Raji (cell line): ENCODE results near the gene ABR.

Source experiments
- POLR2A ChIP-seq: IDR thresholded peaks from 2 replicates; pipeline ENCODE4 v1.6.1; 2011; ENCODE audit warnings: low read depth, low read length, control low read depth; ENCODE audit not compliant: insufficient read depth

Gene ABR

GRCh38 chr17:962166-962565 lies 217.6 kb downstream of the ABR start:
- no peak for TF ChIP-seq POLR2A

GRCh38 chr17:958712-959451 lies 220.9 kb downstream of the ABR start:
- TF ChIP-seq POLR2A: no peak

- TF ChIP-seq POLR2A: no peak
Measured at GRCh38 chr17:957856-958421, 221.8 kb downstream of the ABR start.

GRCh38 chr17:956905-957304 lies 222.9 kb downstream of the ABR start:
- no peak for TF ChIP-seq POLR2A

GRCh38 chr17:954431-955164 lies 225.2 kb downstream of the ABR start:
- no peak for TF ChIP-seq POLR2A

- no peak for TF ChIP-seq POLR2A
Measured at GRCh38 chr17:953767-954166, 226.0 kb downstream of the ABR start.
